ENCODE data around the gene PTPRK.

PTPRK gene

GRCh38 chr6:127946388-127946787, 574.0 kb downstream of the PTPRK start:
- Histone ChIP-seq H3K27ac (no peak overlapping the region), H3K27me3 (no peaks in the 10 kb centered on the region), H3K4me1 (no peaks in the 10 kb centered on the region), H3K4me3 (no peak overlapping the region), H3K36me3 (no peaks in the 10 kb centered on the region), H3K9me3 (peaks cover 0 to 6% (median 0%) of the 10 kb centered on the region in 3 donors)
- intact Hi-C loops (cut with DNase I; ENCODE audit: low total_unique reads) = no loop called here
- no peak for TF ChIP-seq CTCF (IDR thresholded peaks at IDR 0.05)
- no peak for DNase-seq

GRCh38 chr6:127945434-127946097, 574.8 kb downstream of the PTPRK start:
- no peaks in the 10 kb centered on the region for H3K36me3 ChIP-seq
- H3K9me3 ChIP-seq = peaks cover 0 to 6% (median 0%) of the 10 kb centered on the region in 3 donors
- no peaks in the 10 kb centered on the region for H3K27me3 ChIP-seq
- no peaks in the 10 kb centered on the region for H3K4me1 ChIP-seq
- no peak for TF ChIP-seq CTCF (IDR thresholded peaks at IDR 0.05)
- H3K27ac ChIP-seq = no peak overlapping the region
- H3K4me3 ChIP-seq = no peak overlapping the region
- no peak for DNase-seq
- intact Hi-C loops (cut with DNase I; ENCODE audit: low total_unique reads) = no loop called here

GRCh38 chr6:127941228-127941627, 579.2 kb downstream of the PTPRK start:
- Histone ChIP-seq H3K36me3 (no peaks in the 10 kb centered on the region), H3K27ac (no peak overlapping the region), H3K4me1 (peaks cover 0 to 9% (median 0%) of the 10 kb centered on the region in 4 donors), H3K4me3 (no peak overlapping the region), H3K27me3 (no peaks in the 10 kb centered on the region), H3K9me3 (no peaks in the 10 kb centered on the region)
- intact Hi-C loops (cut with DNase I; ENCODE audit: low total_unique reads) = no loop called here
- no peak for TF ChIP-seq CTCF (IDR thresholded peaks at IDR 0.05)
- DNase-seq = no peak

- no peaks in the 10 kb centered on the region for H3K27me3 ChIP-seq
- peaks cover 0 to 9% (median 0%) of the 10 kb centered on the region in 4 donors for H3K4me1 ChIP-seq
- DNase-seq = no peak
- no peaks in the 10 kb centered on the region for H3K36me3 ChIP-seq
- H3K27ac ChIP-seq = no peak overlapping the region
- intact Hi-C loops (cut with DNase I; ENCODE audit: low total_unique reads) = no loop called here
- no peak overlapping the region for H3K4me3 ChIP-seq
- no peaks in the 10 kb centered on the region for H3K9me3 ChIP-seq
- TF ChIP-seq CTCF (IDR thresholded peaks at IDR 0.05) = no peak
Measured at GRCh38 chr6:127939442-127940066, 580.8 kb downstream of the PTPRK start.

- Histone ChIP-seq H3K4me3 (no peak overlapping the region), H3K4me1 (peaks cover 0 to 9% (median 0%) of the 10 kb centered on the region in 4 donors), H3K36me3 (no peaks in the 10 kb centered on the region), H3K27me3 (no peaks in the 10 kb centered on the region), H3K27ac (no peak overlapping the region), H3K9me3 (no peaks in the 10 kb centered on the region)
- intact Hi-C loops (cut with DNase I; ENCODE audit: low total_unique reads) = no loop called here
- TF ChIP-seq CTCF (IDR thresholded peaks at IDR 0.05) = no peak
- no peak for DNase-seq
Measured at GRCh38 chr6:127938701-127939100, 581.7 kb downstream of the PTPRK start.

Measured in tibial artery (tissue), 4 donors.